OCI-LY7 (cell line): ENCODE data around the gene PXDN.

Source experiments
- EZH2phosphoT487 ChIP-seq: fragments of 200-600 bp; sonication (generic); IDR thresholded peaks from 2 replicates; pipeline ENCODE4 v1.6.1; 2018; ENCODE audit warnings: low read depth, borderline replicate concordance, mild to moderate bottlenecking, mixed run types, antibody characterized with exemption, low read length, moderate library complexity, mixed read lengths
- TF ChIP-seq, protein P1 (sequence below): fragments of 200-600 bp; sonication (generic); conservative IDR thresholded peaks from 2 replicates; pipeline ENCODE4 v1.5.1; 2014; ENCODE audit warnings: mild to moderate bottlenecking, antibody characterized with exemption, low read length, moderate library complexity, mixed read lengths

DNA sequence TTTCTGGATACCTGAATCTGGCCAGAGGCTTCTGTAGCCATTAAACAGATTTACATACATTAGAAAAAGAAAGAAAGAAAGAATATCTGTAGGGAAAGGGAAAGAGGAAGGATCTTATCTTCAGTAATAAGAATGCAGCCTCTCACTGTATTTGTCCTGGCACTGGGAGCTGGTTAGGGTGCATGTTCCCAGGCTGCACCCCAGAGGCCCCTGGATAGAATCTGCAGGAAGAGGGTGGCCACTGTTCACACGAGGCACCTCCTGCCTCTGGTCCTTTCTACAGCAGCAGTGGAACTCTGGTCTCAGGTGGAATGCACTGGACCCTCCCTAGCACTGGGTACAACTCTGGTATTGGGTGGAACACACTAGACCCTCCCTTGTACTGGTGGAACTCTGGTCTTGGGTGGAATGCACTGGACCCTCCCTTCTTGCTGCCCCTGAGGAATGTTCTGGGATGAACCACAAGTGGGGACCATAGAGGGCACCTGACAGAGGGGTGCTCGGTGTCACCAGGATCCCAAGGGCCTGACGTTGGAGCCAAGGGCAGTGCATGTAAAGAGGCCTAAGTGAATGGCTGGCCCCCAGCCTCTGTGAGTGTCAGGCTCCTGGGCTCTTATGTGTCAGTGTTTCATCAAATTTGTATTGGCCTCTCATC lies 27.4 kb upstream of the PXDN start:
- TF ChIP-seq, protein P1, sequence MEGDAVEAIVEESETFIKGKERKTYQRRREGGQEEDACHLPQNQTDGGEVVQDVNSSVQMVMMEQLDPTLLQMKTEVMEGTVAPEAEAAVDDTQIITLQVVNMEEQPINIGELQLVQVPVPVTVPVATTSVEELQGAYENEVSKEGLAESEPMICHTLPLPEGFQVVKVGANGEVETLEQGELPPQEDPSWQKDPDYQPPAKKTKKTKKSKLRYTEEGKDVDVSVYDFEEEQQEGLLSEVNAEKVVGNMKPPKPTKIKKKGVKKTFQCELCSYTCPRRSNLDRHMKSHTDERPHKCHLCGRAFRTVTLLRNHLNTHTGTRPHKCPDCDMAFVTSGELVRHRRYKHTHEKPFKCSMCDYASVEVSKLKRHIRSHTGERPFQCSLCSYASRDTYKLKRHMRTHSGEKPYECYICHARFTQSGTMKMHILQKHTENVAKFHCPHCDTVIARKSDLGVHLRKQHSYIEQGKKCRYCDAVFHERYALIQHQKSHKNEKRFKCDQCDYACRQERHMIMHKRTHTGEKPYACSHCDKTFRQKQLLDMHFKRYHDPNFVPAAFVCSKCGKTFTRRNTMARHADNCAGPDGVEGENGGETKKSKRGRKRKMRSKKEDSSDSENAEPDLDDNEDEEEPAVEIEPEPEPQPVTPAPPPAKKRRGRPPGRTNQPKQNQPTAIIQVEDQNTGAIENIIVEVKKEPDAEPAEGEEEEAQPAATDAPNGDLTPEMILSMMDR: no peak
- TF ChIP-seq EZH2phosphoT487: no peak
